GM12878 (cell line): ENCODE data around the gene DHDH.
"Not testable (repeated sequence)": the region's sequence is repeated elsewhere in the genome, so short reads cannot be mapped to it uniquely, and the experiment has no call there.

Experiments used
- CBFB ChIP-seq: IDR thresholded peaks from 2 replicates; pipeline ENCODE4 v1.6.1; 2016; ENCODE audit warnings: antibody characterized with exemption, low read depth
- CTCF ChIP-seq, 3 experiments: IDR thresholded peaks in 2 of 3; conservative IDR thresholded peaks in 1 of 3; 2 replicates each; pipeline ENCODE4 v1.5.1; 2011; ENCODE audit warnings: low read depth in 3 of 3, low read length in 3 of 3, mild to moderate bottlenecking in 3 of 3, control low read depth in 2 of 3, moderate library complexity in 2 of 3, inconsistent platforms in 1 of 3, mixed read lengths in 1 of 3; ENCODE audit not compliant: control insufficient read depth in 2 of 3, insufficient read depth in 1 of 3; ENCODE audit errors: extremely low read depth in 1 of 3
- NRF1 ChIP-seq: conservative IDR thresholded peaks from 2 replicates; pipeline ENCODE4 v1.6.1; 2011; ENCODE audit warnings: mild to moderate bottlenecking, low read depth, low read length, improper control_type of control experiment
- PBX3 ChIP-seq: IDR thresholded peaks from 2 replicates; pipeline ENCODE4 v1.6.1; 2011; ENCODE audit warnings: mild to moderate bottlenecking, low read depth, low read length, moderate library complexity; ENCODE audit not compliant: insufficient replicate concordance
- PML ChIP-seq: IDR thresholded peaks from 2 replicates; pipeline ENCODE4 v1.6.1; 2012; ENCODE audit warnings: low read length, inconsistent platforms
- SMAD1 ChIP-seq: fragments of 450-650 bp; IDR thresholded peaks from 2 replicates; pipeline ENCODE4 v1.6.1; 2018; ENCODE audit warnings: mild to moderate bottlenecking, low read depth; ENCODE audit not compliant: partially characterized antibody
- TBL1XR1 ChIP-seq: IDR thresholded peaks from 2 replicates; pipeline ENCODE4 v1.6.1; 2012; ENCODE audit warnings: low read depth, low read length, improper control_type of control experiment
- USF1 ChIP-seq: IDR thresholded peaks from 2 replicates; pipeline ENCODE4 v1.6.1; 2011; ENCODE audit warnings: borderline replicate concordance, low read depth, mild to moderate bottlenecking, moderate library complexity, mixed read lengths, low read length; ENCODE audit not compliant: insufficient read depth; ENCODE audit errors: extremely low read length
- ZNF274 ChIP-seq: IDR thresholded peaks from one replicate; pipeline ENCODE4 v1.8.0; 2011; ENCODE audit not compliant: insufficient read length, insufficient read depth

- TF ChIP-seq CBFB; CTCF (IDR thresholded peaks at IDR 0.05 in 2 of 3, conservative IDR thresholded peaks at IDR 0.05 in 1 of 3; ENCODE audit: control insufficient read depth in 2 of 3, extremely low read depth in 1 of 3, insufficient read depth in 1 of 3, low read depth in 3 of 3, low read length in 3 of 3); PBX3; SMAD1; PML; TBL1XR1; USF1; NRF1; ZNF274: not testable (repeated sequence)
These were observed 31.2 kb upstream of the DHDH start for GRCh38 chr19:48902291-48902690.
